Ovary (tissue), 3 donors: ENCODE results near the gene CLOCK.

Experiments used
- CTCF ChIP-seq, 3 donors: fragments of 450-650 bp in 2 of 3; fragments of 200-600 bp in 1 of 3; IDR thresholded peaks; one replicate each; pipeline versions ENCODE4 v1.5.1 to v1.8.0; 2016 to 2022; ENCODE audit warnings: antibody characterized with exemption in 3 of 3, mild to moderate bottlenecking in 1 of 3
- POLR2A ChIP-seq: fragments of 450-650 bp; IDR thresholded peaks from one replicate; pipeline ENCODE4 v1.6.1; 2017; ENCODE audit warnings: antibody characterized with exemption, mild to moderate bottlenecking, moderate library complexity
- donor health status: DM: no; HTN: no; CAD: no.

GRCh38 chr4:55409468-55410171, 137.1 kb downstream of the CLOCK start:
- TF ChIP-seq CTCF (IDR thresholded peaks at IDR 0.05) (no peak), POLR2A (no peak)
